SU-DHL-6 (cell line): ENCODE results near the gene FLNB.

ENCODE experiments used
- H2AFZ ChIP-seq: fragments of 200-600 bp; sonication (generic); 2 replicates; pipeline ENCODE4 v1.6.1; 2014; ENCODE audit warnings: low read depth, mild to moderate bottlenecking, moderate library complexity, mixed read lengths, antibody characterized with exemption, low read length; ENCODE audit not compliant: severe bottlenecking
- H3F3A ChIP-seq: fragments of 200-600 bp; shearing (Covaris generic); 2 replicates; pipeline ENCODE4 v1.6.0; 2016; ENCODE audit warnings: antibody characterized with exemption, mild to moderate bottlenecking; ENCODE audit not compliant: insufficient read depth
- H3K27ac ChIP-seq: fragments of 200-600 bp; sonication (generic); 2 replicates; pipeline ENCODE4 v1.5.1; 2016; ENCODE audit warnings: low read depth, mild to moderate bottlenecking, low read length, moderate library complexity, mixed read lengths
- H3K27me3 ChIP-seq: fragments of 200-600 bp; sonication (generic), shearing (Covaris generic); 2 replicates; pipeline ENCODE4 v1.6.0; 2014; ENCODE audit warnings: mild to moderate bottlenecking, low read length
- H3K36me3 ChIP-seq: fragments of 200-600 bp; sonication (generic); 2 replicates; pipeline ENCODE4 v1.6.1; 2014; ENCODE audit warnings: mild to moderate bottlenecking, low read length, mixed read lengths
- H3K4me2 ChIP-seq: fragments of 300-600, 200-600 bp; shearing (Covaris generic), sonication (generic); 2 replicates; pipeline ENCODE4 v1.6.0; 2014; ENCODE audit warnings: low read length, low read depth, mild to moderate bottlenecking; ENCODE audit not compliant: poor library complexity, severe bottlenecking
- H3K4me3 ChIP-seq: fragments of 200-600 bp; sonication (generic); 2 replicates; pipeline ENCODE4 v1.5.1; 2014; ENCODE audit warnings: antibody characterized with exemption, low read length, mild to moderate bottlenecking, mixed read lengths; ENCODE audit not compliant: insufficient read depth, poor library complexity, severe bottlenecking
- H3K79me2 ChIP-seq: fragments of 200-600 bp; sonication (generic); 2 replicates; pipeline ENCODE4 v1.6.1; 2014; ENCODE audit warnings: mild to moderate bottlenecking, low read length, moderate library complexity; ENCODE audit not compliant: insufficient read depth
- H3K9ac ChIP-seq: fragments of 200-600 bp; sonication (generic); 2 replicates; pipeline ENCODE4 v1.7.0; 2014; ENCODE audit warnings: mild to moderate bottlenecking, low read length
- H3K9me2 ChIP-seq: fragments of 200-600 bp; sonication (generic); replicated peaks from 2 replicates; pipeline ENCODE4 v1.6.1; 2014; ENCODE audit warnings: low read length; ENCODE audit not compliant: insufficient read depth
- H3K9me3 ChIP-seq: fragments of 200-600 bp; sonication (generic); 2 replicates; pipeline ENCODE4 v1.6.1; 2014; ENCODE audit warnings: low read length, mixed read lengths; ENCODE audit not compliant: insufficient read depth
- H4K20me1 ChIP-seq: fragments of 200-600 bp; sonication (generic); 2 replicates; pipeline ENCODE4 v1.6.1; 2014; ENCODE audit warnings: low read depth, mild to moderate bottlenecking, antibody characterized with exemption, low read length, moderate library complexity, mixed read lengths
- CTCF ChIP-seq: fragments of 200-600 bp; sonication (generic); IDR thresholded peaks from one replicate; pipeline ENCODE4 v1.5.1; 2017; ENCODE audit warnings: antibody characterized with exemption, mild to moderate bottlenecking, low read length, moderate library complexity; ENCODE audit not compliant: insufficient read depth, poor library complexity, severe bottlenecking
- EZH2phosphoT487 ChIP-seq: fragments of 200-600 bp; sonication (generic), shearing (Covaris generic); conservative IDR thresholded peaks from 2 replicates; pipeline ENCODE4 v1.6.1; 2018; ENCODE audit warnings: mild to moderate bottlenecking, antibody characterized with exemption, low read length, moderate library complexity, mixed read lengths

The FLNB gene

DNA sequence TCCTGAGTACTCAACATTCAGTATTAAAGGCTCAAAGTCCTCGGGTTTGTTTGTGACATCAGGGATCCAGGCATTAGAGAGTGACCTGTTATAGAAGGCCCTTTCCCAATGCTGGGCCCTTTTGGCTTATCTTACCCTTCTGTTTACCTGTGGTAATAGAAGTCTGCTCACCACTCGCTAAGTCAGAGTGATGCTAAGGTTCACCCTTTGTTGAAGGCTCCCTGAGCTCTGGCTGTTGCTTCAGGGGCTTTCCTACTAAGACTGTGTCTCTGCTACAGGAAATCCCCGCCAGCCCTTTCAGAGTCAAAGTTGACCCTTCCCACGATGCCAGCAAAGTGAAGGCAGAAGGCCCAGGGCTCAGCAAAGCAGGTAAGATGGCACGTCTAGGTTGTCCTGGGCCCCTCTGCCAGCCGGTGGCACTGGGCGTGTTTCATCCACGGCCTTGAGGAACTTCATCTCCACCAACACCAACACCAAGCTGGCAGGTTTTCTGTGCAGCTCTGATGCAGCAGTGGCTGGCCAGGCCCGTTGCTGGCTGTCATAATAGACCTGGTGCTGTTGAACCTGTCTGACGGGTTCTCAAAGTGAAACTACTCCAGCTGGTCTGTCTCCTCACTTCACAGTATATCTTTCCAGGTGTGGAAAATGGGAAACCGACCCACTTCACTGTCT is 103.4 kb downstream of the FLNB start:
- Histone ChIP-seq H3K27me3 (no peaks in the 10 kb centered on the region), H3K9ac (no peak overlapping the region), H3K9me3 (no peaks in the 10 kb centered on the region), H4K20me1 (no peaks in the 10 kb centered on the region), H3K27ac (no peak overlapping the region), H3K4me2 (no peak overlapping the region), H3K36me3 (no peaks in the 10 kb centered on the region), H3K9me2 (no peaks in the 10 kb centered on the region), H3K4me3 (no peak overlapping the region), H3K79me2 (no peaks in the 10 kb centered on the region), H3F3A (no peaks in the 10 kb centered on the region), H2AFZ (no peak overlapping the region)
- TF ChIP-seq EZH2phosphoT487 (no peak), CTCF (no peak)

- Histone ChIP-seq H3K9ac (no peak overlapping the region), H4K20me1 (no peaks in the 10 kb centered on the region), H2AFZ (no peak overlapping the region), H3K4me2 (no peak overlapping the region), H3K27me3 (no peaks in the 10 kb centered on the region), H3K27ac (no peak overlapping the region), H3F3A (no peaks in the 10 kb centered on the region), H3K36me3 (no peaks in the 10 kb centered on the region), H3K9me3 (no peaks in the 10 kb centered on the region), H3K4me3 (no peak overlapping the region), H3K79me2 (no peaks in the 10 kb centered on the region), H3K9me2 (no peaks in the 10 kb centered on the region)
- TF ChIP-seq EZH2phosphoT487 (no peak), CTCF (no peak)
These were observed 103.9 kb downstream of the FLNB start for GRCh38 chr3:58112185-58112535.

DNA sequence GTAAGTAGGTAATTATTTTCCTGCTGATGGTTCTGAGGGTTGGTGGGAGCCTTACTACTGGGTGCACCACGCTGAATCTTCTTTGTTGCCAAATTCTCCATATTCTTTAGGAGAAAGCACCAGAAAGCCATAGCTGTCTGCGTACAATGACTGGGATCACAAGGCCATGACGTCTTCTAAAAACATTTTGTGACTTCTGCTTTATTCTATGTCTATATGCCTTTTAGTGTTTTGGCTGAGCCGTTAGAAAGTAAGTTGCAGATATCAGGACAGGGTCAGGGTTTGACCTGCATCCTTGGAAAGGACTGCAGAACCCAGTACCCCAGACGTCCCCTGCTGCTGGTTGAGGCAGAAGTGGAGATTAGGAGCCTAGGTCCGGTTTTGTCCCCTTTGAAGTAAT is 107.0 kb downstream of the FLNB start:
- H3F3A ChIP-seq, result no peaks in the 10 kb centered on the region
- TF ChIP-seq EZH2phosphoT487 (no peak), CTCF (no peak)
- H2AFZ ChIP-seq, result no peak overlapping the region
- H3K79me2 ChIP-seq, result no peaks in the 10 kb centered on the region
- no peaks in the 10 kb centered on the region for H3K27me3 ChIP-seq
- no peaks in the 10 kb centered on the region for H3K9me2 ChIP-seq
- no peaks in the 10 kb centered on the region for H3K9me3 ChIP-seq
- H3K27ac ChIP-seq, result no peak overlapping the region
- H3K9ac ChIP-seq, result no peak overlapping the region
- no peak overlapping the region for H3K4me2 ChIP-seq
- H4K20me1 ChIP-seq, result no peaks in the 10 kb centered on the region
- H3K4me3 ChIP-seq, result no peak overlapping the region
- no peaks in the 10 kb centered on the region for H3K36me3 ChIP-seq
